Astrocyte (in vitro differentiated cells and primary cell): Measurements from ENCODE around the gene SYTL2. TPM values are rescaled to one million over a fixed set of nuclear protein-coding genes. Genes with fewer than 3 reads are reported as not detected.

Experiments used
- DNase-seq: peaks from one replicate; pipeline ENCODE4 v3.0.0-alpha.2; 2010; ENCODE audit warnings: low read depth
- FAIRE-seq: peaks from 2 replicates; lab custom pipeline; 2011; peaks lifted over from hg19 to GRCh38; lab: Jason Lieb, UNC
- H2AFZ ChIP-seq: 2 replicates; pipeline ENCODE4 v1.6.0; 2012; ENCODE audit warnings: low read depth, low read length, inconsistent platforms
- H3K27ac ChIP-seq: 2 replicates; pipeline ENCODE4 v1.5.1; 2011; ENCODE audit warnings: low read depth, low read length, inconsistent platforms
- H3K27me3 ChIP-seq: 2 replicates; pipeline ENCODE4 v1.6.0; 2011; ENCODE audit warnings: low read length, inconsistent platforms; ENCODE audit not compliant: insufficient read depth
- H3K36me3 ChIP-seq: 2 replicates; pipeline ENCODE4 v1.5.1; 2011; ENCODE audit warnings: low read length, inconsistent platforms; ENCODE audit not compliant: insufficient read depth
- H3K4me1 ChIP-seq: 2 replicates; pipeline ENCODE4 v1.5.1; 2011; ENCODE audit warnings: low read length, inconsistent platforms; ENCODE audit not compliant: insufficient read depth
- H3K4me2 ChIP-seq: 2 replicates; pipeline ENCODE4 v1.6.0; 2012; ENCODE audit warnings: low read length, inconsistent platforms
- H3K4me3 ChIP-seq: 2 replicates; pipeline ENCODE4 v1.5.1; 2011; ENCODE audit warnings: low read depth, mild to moderate bottlenecking, low read length, inconsistent platforms; ENCODE audit not compliant: insufficient read depth
- H3K79me2 ChIP-seq: 2 replicates; pipeline ENCODE4 v1.6.0; 2012; ENCODE audit warnings: mild to moderate bottlenecking, low read length, inconsistent platforms; ENCODE audit not compliant: insufficient read depth
- H3K9ac ChIP-seq: 2 replicates; pipeline ENCODE4 v1.6.0; 2012; ENCODE audit warnings: mild to moderate bottlenecking, low read length, inconsistent platforms
- H3K9me3 ChIP-seq: 2 replicates; pipeline ENCODE4 v1.5.1; 2012; ENCODE audit warnings: low read depth, mild to moderate bottlenecking, low read length, inconsistent platforms; ENCODE audit not compliant: insufficient read depth
- H4K20me1 ChIP-seq: 2 replicates; pipeline ENCODE4 v1.6.0; 2012; ENCODE audit warnings: low read length, inconsistent platforms; ENCODE audit not compliant: insufficient read depth
- H3K27ac Mint-ChIP-seq: one replicate; pipeline ENCODE4 v1.8.0; 2021; ENCODE audit warnings: mild to moderate bottlenecking, mixed read lengths; ENCODE audit not compliant: unreplicated experiment
- H3K27me3 Mint-ChIP-seq: one replicate; pipeline ENCODE4 v1.8.0; 2021; ENCODE audit warnings: low read depth, mixed read lengths; ENCODE audit not compliant: unreplicated experiment
- H3K36me3 Mint-ChIP-seq: one replicate; pipeline ENCODE4 v1.8.0; 2021; ENCODE audit warnings: low read depth, mixed read lengths; ENCODE audit not compliant: unreplicated experiment
- H3K4me1 Mint-ChIP-seq: one replicate; pipeline ENCODE4 v1.8.0; 2021; ENCODE audit warnings: low read depth, mixed read lengths; ENCODE audit not compliant: unreplicated experiment
- H3K4me3 Mint-ChIP-seq: one replicate; pipeline ENCODE4 v1.8.0; 2021; ENCODE audit warnings: mild to moderate bottlenecking, moderate library complexity, mixed read lengths; ENCODE audit not compliant: unreplicated experiment
- H3K9me3 Mint-ChIP-seq: one replicate; pipeline ENCODE4 v1.8.0; 2021; ENCODE audit warnings: mild to moderate bottlenecking, mixed read lengths; ENCODE audit not compliant: unreplicated experiment
- EZH2 ChIP-seq: IDR thresholded peaks from 2 replicates; pipeline ENCODE4 v1.6.1; 2012; ENCODE audit warnings: mild to moderate bottlenecking, low read length, inconsistent platforms; ENCODE audit not compliant: insufficient read depth
- total RNA-seq: library from RNA; stranded (reverse); gene quantifications from 2 replicates; pipeline ENCODE4 v1.2.1, GENCODE V29; 2021
- TF ChIP-seq, protein P1 (sequence below): IDR thresholded peaks from 2 replicates; pipeline ENCODE4 v1.5.1; 2011; ENCODE audit warnings: low read depth, mild to moderate bottlenecking, inconsistent platforms, low read length, moderate library complexity; ENCODE audit not compliant: insufficient read depth

The SYTL2 gene
- total RNA-seq, 1 donor from 2014 or later = 36.9 TPM

DNA sequence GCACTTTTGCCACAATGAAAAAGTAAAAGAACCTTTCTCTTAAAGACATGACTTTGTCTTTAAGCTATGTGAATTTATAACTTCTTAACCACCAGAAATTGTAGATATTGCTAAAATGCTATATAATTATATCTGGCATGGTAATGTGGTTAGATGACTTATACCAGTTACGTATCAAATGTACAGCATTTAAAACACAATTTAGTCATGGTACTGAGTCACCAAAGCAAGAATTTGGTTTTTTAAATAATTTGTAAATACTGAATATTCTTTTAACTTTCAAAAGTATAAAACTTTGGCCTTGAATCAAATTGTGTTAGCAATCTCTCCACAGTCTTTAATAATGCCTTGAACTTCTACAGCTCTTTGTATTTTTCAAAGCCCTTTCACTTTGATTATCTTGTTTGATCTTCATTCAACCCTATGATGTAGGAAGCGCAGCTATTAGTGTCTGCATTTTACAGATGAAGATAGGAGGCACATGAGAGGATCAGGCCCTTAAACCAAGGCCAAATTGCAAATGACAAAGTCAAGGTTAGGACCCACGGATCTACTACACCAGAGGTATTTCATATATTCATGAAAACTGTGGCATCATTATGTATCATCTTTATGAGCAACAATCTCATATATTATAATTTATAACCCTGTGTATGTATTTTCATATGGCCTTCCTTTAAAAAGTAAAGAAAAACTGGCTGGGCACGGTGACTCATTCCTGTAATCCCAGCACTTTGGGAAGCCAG lies 4.4 kb upstream of the SYTL2 start:
- Mint-ChIP-seq H3K27me3 (peaks cover 20% of the 10 kb centered on the region), H3K27ac (no peak overlapping the region), H3K9me3 (peaks cover 3% of the 10 kb centered on the region), H3K4me1 (peaks cover 2% of the 10 kb centered on the region), H3K36me3 (peaks cover 2% of the 10 kb centered on the region), H3K4me3 (no peak overlapping the region)
- FAIRE-seq (no peak), DNase-seq (peak; percentile 84)
- no peaks in the 10 kb centered on the region for H3K36me3 ChIP-seq
- H3K27ac ChIP-seq = peak overlapping the region; percentile 46
- H2AFZ ChIP-seq = no peak overlapping the region
- H3K4me2 ChIP-seq = peak overlapping the region; percentile 54
- H3K79me2 ChIP-seq = no peaks in the 10 kb centered on the region
- H3K27me3 ChIP-seq = no peaks in the 10 kb centered on the region
- no peak overlapping the region for H3K9ac ChIP-seq
- no peak for TF ChIP-seq EZH2
- TF ChIP-seq, protein P1, sequence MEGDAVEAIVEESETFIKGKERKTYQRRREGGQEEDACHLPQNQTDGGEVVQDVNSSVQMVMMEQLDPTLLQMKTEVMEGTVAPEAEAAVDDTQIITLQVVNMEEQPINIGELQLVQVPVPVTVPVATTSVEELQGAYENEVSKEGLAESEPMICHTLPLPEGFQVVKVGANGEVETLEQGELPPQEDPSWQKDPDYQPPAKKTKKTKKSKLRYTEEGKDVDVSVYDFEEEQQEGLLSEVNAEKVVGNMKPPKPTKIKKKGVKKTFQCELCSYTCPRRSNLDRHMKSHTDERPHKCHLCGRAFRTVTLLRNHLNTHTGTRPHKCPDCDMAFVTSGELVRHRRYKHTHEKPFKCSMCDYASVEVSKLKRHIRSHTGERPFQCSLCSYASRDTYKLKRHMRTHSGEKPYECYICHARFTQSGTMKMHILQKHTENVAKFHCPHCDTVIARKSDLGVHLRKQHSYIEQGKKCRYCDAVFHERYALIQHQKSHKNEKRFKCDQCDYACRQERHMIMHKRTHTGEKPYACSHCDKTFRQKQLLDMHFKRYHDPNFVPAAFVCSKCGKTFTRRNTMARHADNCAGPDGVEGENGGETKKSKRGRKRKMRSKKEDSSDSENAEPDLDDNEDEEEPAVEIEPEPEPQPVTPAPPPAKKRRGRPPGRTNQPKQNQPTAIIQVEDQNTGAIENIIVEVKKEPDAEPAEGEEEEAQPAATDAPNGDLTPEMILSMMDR = no peak
- no peaks in the 10 kb centered on the region for H3K9me3 ChIP-seq
- no peak overlapping the region for H3K4me3 ChIP-seq
- peaks cover 14% of the 10 kb centered on the region for H3K4me1 ChIP-seq
- no peaks in the 10 kb centered on the region for H4K20me1 ChIP-seq

DNA sequence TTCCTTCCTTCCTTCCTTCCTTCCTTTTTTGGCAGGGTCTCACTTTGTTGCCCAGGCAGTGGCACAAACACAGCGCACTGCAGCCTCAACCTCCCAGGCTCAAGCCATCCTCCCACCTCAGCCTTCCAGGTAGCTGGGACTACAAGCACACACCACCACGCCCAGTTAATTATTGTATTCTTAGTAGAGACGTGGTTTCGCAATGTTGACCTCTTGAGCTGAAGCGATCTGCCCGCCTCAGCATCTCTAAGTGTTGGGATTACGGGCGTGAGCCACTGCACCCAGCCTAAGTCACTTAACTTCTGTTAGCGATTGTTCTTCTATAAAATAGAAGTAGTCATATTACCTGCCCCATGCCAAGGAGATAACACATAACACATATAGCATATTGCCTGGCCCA lies 2.8 kb upstream of the SYTL2 start:
- peaks cover 2% of the 10 kb centered on the region for H3K36me3 Mint-ChIP-seq
- Histone ChIP-seq H3K27ac (no peak overlapping the region), H3K4me3 (no peak overlapping the region), H3K4me1 (peaks cover 18% of the 10 kb centered on the region), H3K9ac (no peak overlapping the region), H3K9me3 (no peaks in the 10 kb centered on the region), H3K27me3 (no peaks in the 10 kb centered on the region), H3K36me3 (no peaks in the 10 kb centered on the region), H3K79me2 (no peaks in the 10 kb centered on the region), H3K4me2 (no peak overlapping the region), H4K20me1 (no peaks in the 10 kb centered on the region), H2AFZ (no peak overlapping the region)
- no peak for TF ChIP-seq EZH2
- TF ChIP-seq, protein P1 = no peak
- FAIRE-seq (no peak), DNase-seq (no peak)
- peaks cover 20% of the 10 kb centered on the region for H3K27me3 Mint-ChIP-seq
- peaks cover 15% of the 10 kb centered on the region for H3K4me1 Mint-ChIP-seq
- H3K9me3 Mint-ChIP-seq = peaks cover 3% of the 10 kb centered on the region
- no peak overlapping the region for H3K4me3 Mint-ChIP-seq
- H3K27ac Mint-ChIP-seq = peak overlapping the region; percentile 78

DNA sequence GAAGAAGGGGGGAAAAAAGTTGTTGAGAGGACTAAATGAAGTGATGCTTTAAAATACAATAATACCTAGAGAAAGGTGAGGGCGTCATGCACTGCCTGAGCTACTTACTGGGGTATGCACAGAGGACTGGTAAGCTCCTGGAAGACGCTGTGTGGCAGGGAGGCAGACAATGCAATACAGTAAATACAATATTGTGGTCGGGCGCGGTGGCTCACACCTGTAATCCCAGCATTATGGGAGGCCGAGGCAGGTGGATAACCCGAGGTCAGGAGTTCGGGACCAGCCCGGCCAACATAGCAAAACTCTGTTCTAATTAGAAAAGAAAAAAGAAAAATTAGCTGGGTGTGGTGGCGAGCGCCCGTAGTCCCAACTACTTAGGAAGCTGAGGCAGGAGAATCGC lies 683 bp upstream of the SYTL2 start:
- H3K36me3 ChIP-seq = no peaks in the 10 kb centered on the region
- Mint-ChIP-seq H3K27ac (no peak overlapping the region), H3K36me3 (peaks cover 2% of the 10 kb centered on the region), H3K4me1 (peaks cover 15% of the 10 kb centered on the region), H3K9me3 (peaks cover 3% of the 10 kb centered on the region), H3K27me3 (peaks cover 20% of the 10 kb centered on the region), H3K4me3 (peak overlapping the region; percentile 89)
- peak overlapping the region; percentile 93 for H3K4me2 ChIP-seq
- no peak overlapping the region for H3K27ac ChIP-seq
- peaks cover 18% of the 10 kb centered on the region for H3K4me1 ChIP-seq
- DNase-seq (no peak), FAIRE-seq (no peak)
- H3K9ac ChIP-seq = peak overlapping the region; percentile 64
- no peaks in the 10 kb centered on the region for H3K79me2 ChIP-seq
- H3K4me3 ChIP-seq = peak overlapping the region; percentile 52
- no peaks in the 10 kb centered on the region for H3K9me3 ChIP-seq
- H3K27me3 ChIP-seq = no peaks in the 10 kb centered on the region
- H4K20me1 ChIP-seq = no peaks in the 10 kb centered on the region
- peak overlapping the region; percentile 88 for H2AFZ ChIP-seq
- TF ChIP-seq, protein P1 = no peak
- no peak for TF ChIP-seq EZH2
